Uterus (tissue), 2 donors: ENCODE results near the gene RPS19BP1.

Experiments used
- POLR2A ChIP-seq, 2 donors: fragments of 450-650 bp; IDR thresholded peaks; one replicate each; pipeline ENCODE4 v1.6.1; 2016; ENCODE audit warnings: antibody characterized with exemption in 2 of 2, mild to moderate bottlenecking in 1 of 2, moderate library complexity in 1 of 2
- TF ChIP-seq, protein P1 (sequence below), 4 experiments: fragments of 200-600 bp in 2 of 4; fragments of 450-650 bp in 2 of 4; sonication (generic) in 2 of 4; IDR thresholded peaks; one replicate each; pipeline ENCODE4 v1.5.1; 2016 to 2019; ENCODE audit warnings: antibody characterized with exemption in 4 of 4, mild to moderate bottlenecking in 2 of 4, moderate library complexity in 1 of 4

GRCh38 chr22:39524753-39525657 lies 7.5 kb downstream of the RPS19BP1 start:
- TF ChIP-seq, protein P1, sequence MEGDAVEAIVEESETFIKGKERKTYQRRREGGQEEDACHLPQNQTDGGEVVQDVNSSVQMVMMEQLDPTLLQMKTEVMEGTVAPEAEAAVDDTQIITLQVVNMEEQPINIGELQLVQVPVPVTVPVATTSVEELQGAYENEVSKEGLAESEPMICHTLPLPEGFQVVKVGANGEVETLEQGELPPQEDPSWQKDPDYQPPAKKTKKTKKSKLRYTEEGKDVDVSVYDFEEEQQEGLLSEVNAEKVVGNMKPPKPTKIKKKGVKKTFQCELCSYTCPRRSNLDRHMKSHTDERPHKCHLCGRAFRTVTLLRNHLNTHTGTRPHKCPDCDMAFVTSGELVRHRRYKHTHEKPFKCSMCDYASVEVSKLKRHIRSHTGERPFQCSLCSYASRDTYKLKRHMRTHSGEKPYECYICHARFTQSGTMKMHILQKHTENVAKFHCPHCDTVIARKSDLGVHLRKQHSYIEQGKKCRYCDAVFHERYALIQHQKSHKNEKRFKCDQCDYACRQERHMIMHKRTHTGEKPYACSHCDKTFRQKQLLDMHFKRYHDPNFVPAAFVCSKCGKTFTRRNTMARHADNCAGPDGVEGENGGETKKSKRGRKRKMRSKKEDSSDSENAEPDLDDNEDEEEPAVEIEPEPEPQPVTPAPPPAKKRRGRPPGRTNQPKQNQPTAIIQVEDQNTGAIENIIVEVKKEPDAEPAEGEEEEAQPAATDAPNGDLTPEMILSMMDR (IDR thresholded peaks at IDR 0.05): no peak
- no peak for TF ChIP-seq POLR2A (IDR thresholded peaks at IDR 0.05)
